ENCODE measurements around the gene LNPEP.

GRCh38 chr5:96973532-96974401 lies 37.9 kb downstream of the LNPEP start:
- TF ChIP-seq, protein P1, sequence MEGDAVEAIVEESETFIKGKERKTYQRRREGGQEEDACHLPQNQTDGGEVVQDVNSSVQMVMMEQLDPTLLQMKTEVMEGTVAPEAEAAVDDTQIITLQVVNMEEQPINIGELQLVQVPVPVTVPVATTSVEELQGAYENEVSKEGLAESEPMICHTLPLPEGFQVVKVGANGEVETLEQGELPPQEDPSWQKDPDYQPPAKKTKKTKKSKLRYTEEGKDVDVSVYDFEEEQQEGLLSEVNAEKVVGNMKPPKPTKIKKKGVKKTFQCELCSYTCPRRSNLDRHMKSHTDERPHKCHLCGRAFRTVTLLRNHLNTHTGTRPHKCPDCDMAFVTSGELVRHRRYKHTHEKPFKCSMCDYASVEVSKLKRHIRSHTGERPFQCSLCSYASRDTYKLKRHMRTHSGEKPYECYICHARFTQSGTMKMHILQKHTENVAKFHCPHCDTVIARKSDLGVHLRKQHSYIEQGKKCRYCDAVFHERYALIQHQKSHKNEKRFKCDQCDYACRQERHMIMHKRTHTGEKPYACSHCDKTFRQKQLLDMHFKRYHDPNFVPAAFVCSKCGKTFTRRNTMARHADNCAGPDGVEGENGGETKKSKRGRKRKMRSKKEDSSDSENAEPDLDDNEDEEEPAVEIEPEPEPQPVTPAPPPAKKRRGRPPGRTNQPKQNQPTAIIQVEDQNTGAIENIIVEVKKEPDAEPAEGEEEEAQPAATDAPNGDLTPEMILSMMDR (IDR thresholded peaks at IDR 0.05; ENCODE audit: insufficient read depth, low read length, poor library complexity, severe bottlenecking) = no peak
- TF ChIP-seq EZH2phosphoT487 (conservative IDR thresholded peaks at IDR 0.05; ENCODE audit: low read length) = no peak

Measured in SU-DHL-6 (cell line).